HL-60/S4 (cell line): ENCODE results near the gene CLTB.

ENCODE experiments used
- in situ Hi-C: fragments of 300-500 bp; cut with MboI; formaldehyde crosslinking; loops from 2 replicates; pipeline ENCODE4 v1.14.3; 2022; ENCODE audit warnings: low sequenced_read_pairs

Gene CLTB

GRCh38 chr5:176359658-176360057, 56.7 kb downstream of the CLTB start:
- in situ Hi-C loops, result no loop called here

DNA sequence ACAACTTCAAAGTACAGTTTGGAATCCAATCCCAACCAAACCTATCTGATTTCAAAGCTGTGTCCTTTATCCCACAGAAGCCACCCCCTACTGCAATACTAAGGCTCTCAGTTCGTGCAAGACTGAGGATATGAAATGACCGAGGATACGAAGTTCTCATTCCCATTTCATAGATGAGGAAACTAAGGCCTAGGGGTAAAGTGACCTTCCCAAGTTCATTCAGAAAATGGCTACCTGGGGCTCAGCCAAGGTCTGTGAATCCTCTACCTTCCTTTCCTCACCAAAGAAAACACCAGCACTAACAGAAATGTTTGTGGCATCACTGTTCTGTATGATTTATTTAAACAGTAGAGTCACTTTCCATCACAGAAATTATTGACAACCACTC, 60.2 kb downstream of the CLTB start:
- in situ Hi-C loops, result no loop called here

DNA sequence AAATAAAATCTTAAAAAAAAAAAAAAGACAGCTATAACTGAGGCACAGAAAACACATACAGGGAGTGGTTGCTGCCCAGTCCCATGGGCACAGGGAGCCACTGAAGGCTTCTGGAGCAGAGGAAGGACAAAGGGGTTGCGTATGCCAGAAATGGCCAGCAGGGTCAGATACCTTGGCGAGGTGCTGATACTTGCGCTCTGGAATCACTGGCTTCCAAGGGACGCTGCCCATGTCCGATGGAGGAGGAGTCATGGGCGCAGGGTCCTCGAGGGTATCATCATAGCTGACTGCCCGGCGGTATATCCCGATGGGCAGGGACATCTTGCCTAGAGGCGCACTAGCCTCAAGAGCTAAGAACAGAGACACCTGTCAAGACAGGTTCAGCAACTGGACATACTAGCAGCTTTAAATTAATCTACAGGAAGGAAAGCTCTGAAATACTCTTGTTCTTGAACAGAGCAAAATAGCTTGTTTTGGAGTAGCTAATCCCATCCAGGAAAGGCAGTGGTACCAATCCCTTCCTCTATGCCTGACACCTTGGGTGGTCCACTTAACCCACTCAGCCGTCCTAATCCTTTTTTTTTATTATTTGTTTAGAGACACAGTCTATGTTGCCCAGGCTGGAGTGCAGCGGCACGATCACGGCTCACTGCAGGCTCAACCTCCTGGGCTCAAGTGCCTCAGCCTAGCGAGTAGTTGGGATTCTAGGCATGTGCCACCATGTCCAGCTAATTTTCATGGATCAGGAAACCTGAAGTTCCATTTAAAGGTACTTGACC, 60.8 kb downstream of the CLTB start:
- in situ Hi-C loops, result no loop called here

- in situ Hi-C loops, result no loop called here
These were observed 62.8 kb downstream of the CLTB start for GRCh38 chr5:176353533-176353932.

DNA sequence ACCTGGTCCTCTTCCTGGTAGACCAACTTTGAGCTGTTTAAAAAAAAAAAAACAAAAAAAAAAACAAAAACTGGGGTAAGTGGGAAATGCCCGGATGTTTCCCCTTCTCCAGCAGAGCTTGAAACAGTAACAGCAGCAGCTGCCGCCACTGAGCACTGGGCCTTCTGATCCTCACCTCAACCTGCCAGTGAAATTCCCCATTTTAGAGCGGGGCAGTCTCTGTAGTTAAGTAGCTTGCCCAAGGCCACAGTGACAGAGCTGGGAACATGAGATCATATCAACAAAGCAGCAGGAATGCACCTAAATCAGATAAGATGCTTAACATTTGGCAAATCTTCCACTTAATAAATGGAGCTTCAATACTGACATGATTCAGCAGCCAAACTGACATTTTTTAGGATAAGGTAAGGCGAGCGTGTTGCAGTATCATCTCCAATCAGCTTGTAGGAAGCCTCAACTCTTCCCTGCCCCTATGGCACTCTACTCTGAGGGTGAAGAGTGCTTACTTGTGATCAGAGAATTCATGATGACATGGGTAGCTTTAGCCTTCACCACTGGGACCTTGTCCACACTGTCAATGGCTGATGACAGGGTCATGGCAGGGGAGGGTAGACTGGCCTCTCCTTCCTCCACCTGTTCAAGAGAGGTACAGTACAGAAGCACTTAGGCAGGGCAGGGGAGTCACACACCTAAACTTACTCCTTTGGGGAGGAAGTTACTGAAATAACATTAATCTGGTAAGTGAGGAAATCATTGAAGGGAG, 64.0 kb downstream of the CLTB start:
- in situ Hi-C loops, result no loop called here

DNA sequence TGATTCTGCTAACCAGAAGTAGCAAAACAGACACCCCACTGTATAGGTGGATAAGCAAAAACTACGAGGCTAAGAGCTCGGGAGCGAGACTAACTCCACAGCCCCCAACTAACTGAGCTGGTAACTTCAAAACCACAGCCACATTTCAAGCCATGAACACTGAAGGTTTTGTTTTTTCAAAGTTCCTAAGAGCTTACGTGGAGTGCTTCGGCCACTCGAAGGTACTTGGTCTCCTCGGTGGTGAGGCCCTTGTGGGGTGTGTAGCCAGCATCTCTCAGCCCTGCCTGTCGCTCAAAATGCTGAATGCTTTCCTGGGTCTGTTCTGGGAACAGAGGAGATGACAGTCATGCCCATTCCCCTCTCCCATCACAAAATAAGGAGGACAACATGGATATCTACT, 65.9 kb downstream of the CLTB start:
- in situ Hi-C loops, result no loop called here

GRCh38 chr5:176342766-176343458, 73.4 kb downstream of the CLTB start:
- in situ Hi-C loops, result no loop called here
